Stimulated activated CD8-positive, alpha-beta memory T cell treated with anti-CD3 and anti-CD28 coated beads, Interleukin-4, amount 100 ng/mL, for 4 hours (primary cell): Measurements from ENCODE around the gene TBC1D16.
A peak's percentile ranks its signal among the peaks of the same experiment; 100 is the strongest.

Source experiments
- DNase-seq, 2 donors: peaks; one replicate each; pipeline ENCODE4 v3.0.0-alpha.2; 2020; ENCODE audit warnings: low read depth in 2 of 2, low spot score in 1 of 2

TBC1D16 gene

GRCh38 chr17:80026359-80027042, 9.2 kb downstream of the TBC1D16 start:
- DNase-seq: no peak

DNA sequence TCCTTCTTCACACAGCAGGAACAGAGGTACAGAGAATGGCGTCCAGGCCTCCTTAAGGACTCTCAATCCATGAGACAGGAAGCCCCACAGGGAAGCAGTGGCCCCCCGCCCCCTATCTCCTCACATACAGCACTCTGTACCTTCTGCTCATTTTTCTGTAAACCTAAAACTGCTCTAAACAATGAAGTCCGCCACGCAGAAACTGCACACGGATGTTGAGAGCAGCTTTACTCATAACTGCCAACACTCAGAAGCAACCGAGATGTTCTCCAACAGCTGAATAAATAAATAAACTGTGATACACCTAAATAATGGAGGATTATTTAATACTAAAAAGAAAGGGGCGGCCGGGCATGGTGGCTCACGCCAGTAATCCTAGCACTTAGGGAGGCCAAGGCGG, 9.9 kb downstream of the TBC1D16 start:
- DNase-seq: no peak

DNA sequence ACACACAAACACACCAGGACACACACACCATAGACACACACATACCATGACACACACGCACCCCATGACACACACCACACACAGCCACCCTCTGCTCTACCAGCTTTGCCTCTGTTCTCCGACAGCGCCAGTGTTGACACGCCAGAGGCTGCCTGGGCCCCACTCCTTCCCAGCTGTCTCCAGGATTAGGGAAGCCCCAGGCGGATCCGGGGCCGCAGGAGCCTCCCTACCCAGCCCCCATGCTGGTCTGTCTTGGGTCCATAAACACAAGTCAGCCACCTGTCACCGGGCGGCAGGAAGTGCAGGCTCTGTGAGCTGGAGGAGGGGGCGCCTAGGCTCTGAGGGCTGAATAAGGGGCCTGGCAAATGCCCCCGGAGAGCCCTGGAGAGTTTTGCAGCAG, 10.5 kb downstream of the TBC1D16 start:
- no peak for DNase-seq

DNA sequence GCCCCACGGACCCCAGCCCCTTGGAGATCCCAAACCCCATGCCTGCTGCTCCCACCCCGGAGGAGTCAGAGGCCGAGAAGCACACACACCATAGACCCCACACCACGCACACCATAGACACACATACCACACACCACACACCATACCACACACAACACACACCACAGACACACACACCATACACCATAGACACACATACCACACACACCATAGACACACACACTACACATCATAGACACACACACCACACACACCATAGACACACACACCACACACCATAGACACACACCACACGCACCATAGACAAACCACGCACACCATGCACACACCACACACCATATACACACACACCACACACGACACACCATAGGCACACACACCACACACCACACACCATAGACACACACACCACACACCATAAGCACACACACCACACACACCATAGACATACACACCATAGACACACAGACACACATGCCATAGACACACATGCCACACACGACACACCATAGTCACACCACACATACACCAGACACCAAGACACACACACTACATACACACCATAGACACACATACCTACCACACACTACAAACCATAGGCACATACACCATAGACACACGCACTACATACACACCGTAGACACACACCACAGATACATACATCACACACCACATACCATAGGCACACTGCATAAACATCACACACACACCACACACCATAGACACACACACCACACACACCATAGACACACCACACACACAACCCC, 11.3 kb downstream of the TBC1D16 start:
- no peak for DNase-seq

GRCh38 chr17:80023481-80024205, 12.0 kb downstream of the TBC1D16 start:
- DNase-seq: no peak

- no peak for DNase-seq
These were observed 14.1 kb downstream of the TBC1D16 start for GRCh38 chr17:80021600-80021999.

DNA sequence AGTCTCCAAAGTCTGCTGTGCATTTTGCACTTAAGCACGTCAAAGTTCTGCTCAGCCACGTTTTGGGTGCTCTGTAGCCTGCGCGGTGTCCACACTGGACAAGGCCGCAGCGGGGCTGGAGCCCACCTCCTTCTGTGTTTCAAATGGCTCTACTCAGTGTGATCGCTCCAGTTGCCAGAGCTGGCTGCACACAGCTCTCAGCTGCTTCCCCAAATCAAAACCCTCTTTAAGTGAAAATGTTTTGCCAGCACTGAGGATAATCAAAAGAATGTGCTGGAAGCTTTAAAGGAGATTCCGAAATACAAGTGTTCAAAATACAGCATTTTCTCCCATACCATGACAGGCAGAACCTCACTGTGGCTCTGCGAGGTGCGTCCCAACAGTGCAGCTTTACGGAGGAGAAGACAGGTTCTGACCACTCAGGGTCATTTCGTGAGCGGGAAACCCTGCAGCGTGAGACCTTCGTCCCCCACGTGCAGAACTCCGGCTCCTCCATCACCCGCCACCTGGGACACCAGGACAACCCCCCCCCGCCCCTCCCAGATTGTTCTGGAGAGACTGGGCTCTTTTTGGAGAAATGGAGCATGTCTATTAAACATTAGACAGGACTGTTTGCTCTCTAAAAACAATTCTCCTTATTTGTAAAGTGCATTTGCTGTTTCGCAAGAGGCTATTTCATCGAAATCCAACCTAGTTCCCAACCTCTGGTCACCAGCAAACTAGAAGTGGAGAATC, 16.6 kb downstream of the TBC1D16 start:
- DNase-seq: no peak

DNA sequence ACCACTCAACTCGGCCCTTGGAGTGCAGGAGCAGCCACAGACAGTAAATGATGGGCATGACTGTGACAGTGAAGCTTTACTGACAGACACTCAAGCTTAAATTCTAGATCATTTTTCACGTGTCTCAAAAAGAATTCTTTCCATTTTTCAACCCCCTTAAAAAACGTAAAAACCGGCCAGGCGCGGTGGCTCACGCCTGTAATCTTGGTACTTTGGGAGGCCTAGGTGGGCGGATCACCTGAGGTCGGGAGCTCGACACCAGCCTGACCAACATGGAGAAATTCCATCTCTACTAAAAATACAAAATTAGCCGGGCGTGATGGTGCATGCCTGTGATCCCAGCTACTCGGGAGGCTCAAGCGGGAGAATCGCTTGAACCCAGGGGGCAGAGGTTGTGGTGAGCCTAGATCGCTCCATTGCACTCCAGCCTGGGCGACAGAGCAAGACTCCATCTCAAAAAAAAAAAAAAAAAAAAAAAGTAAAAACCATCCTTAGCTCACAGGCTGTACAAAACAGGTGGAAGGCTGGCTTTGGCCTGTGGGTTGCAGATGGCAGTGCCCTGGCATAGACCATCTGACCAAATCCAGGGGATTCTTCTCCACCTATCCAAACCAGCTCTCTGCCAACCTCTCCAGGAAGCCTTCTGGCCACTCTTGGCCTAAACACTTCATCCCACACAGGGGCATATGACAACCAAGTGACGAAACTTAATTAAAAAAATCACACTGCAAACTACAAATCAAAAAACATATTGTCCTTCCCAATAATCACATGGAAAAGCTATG, 18.3 kb downstream of the TBC1D16 start:
- no peak for DNase-seq

DNA sequence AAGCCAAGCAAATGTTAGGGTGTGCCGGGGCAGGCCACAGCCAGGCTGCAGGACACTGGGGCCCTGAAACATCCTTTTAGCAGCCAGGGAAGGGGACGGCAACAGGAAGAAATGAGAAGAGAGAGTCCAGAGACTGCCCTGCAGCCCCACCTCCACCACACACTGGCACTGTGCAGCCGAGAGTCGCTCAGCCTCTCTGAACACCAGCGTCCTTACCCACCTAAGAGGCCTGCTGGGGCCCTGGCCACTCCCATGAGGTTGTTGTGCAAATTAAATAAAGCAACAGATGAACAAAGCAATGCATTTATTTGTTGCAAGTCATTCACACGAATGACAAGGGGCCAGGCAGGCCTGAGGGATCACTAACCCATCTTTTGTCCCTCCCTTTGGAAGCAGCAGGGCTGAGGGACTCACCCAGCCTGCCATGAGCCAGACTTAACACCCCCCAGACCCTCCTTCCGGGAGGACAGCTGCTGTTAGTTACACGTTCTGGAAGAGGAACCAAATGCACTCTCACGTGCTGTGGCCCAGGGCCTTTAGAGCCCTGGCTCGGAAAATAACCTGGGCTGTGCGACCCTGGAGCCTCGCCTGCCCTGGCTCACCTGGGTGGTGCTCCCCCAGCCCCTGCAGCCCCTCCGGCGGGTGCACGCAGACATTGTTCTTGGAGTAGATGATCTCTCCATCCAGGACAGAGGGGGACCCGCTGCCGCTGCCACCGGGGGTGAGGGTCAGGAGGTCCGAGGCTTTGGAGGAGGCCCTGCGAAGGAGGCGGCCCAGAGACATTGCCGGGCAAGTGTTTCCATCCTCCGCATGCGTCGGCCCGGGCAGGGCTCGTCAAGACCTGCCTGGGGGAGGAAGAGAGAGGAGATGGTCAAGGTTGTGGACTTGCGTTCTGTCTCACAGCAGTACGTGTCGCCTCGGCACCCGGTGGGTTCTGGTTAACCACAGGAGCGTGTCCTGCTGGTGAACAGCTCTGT, 22.6 kb downstream of the TBC1D16 start:
- no peak for DNase-seq

DNA sequence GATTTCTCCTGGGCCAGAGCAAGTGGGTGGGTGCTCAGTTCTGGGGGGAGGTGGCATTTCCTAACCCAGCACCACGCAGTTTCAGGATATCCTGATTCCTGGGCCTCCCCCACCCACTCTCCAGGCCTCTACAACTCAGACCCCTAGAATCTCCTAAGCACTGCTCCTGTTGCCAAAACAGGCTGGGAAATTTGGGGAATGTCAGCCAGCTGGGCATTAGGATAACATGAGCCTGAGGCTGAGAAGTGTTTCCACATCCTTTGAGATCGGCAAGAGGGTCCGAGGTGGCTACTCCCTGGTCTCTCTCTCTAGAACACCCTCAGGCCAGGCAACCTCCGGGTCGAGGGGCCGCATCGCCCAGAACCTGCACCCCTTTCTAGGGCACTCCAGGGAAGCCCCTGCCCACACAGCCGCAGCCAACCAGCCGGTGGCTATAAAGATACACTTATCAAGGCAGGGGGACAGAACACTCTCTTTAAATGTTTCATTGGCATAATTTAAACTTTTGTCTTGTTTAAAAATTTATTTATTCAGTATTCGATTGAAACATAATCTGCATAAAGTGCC, 23.6 kb downstream of the TBC1D16 start:
- DNase-seq: no peak

GRCh38 chr17:80010283-80010858, 25.3 kb downstream of the TBC1D16 start:
- DNase-seq: no peak

- no peak for DNase-seq
These were observed 26.0 kb downstream of the TBC1D16 start for GRCh38 chr17:80009391-80010282.

DNA sequence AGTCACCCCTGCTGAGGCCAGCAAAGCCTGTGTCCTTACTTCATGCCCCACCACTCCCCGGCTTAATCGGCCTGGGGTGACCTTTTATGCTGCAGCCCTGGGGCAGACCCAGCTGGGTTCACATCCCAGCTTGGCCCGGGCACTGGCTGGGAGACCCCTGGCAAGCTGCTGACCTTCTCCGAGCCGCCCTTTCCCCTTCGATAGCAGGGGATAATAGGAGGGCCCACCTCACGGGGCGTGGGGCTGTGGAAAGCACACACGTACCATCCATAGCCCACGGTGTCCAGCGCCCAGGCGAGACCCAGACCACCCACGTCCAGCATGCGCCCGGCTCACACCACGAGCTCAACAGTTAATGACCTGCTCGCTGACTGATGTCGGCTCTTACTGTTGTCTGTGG, 26.8 kb downstream of the TBC1D16 start:
- no peak for DNase-seq

DNA sequence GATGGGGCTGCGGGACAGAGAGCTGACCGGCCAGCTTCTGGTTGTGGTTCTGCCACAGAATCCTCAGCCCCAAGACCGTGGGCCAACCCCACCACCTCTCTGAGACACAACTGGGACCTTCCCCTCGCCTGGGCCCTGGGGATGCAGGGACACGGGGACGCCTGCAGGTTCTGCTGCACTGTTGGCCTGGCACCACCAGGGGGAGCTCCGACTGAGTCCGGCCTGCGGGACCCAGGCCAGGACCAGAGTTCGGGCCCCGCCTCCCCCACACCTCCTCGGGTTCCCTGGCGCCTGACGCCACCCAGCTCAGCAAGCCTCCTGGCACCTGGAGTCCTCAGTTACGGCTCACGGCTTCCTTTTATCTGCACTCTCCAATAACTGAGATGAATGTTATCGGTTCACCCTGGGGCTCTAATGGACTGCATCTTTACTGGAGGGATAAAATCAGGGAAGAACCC, 27.3 kb downstream of the TBC1D16 start:
- peak; percentile 26 to 57 for DNase-seq

- DNase-seq: no peak
These were observed 27.7 kb downstream of the TBC1D16 start for GRCh38 chr17:80007939-80008338.

DNA sequence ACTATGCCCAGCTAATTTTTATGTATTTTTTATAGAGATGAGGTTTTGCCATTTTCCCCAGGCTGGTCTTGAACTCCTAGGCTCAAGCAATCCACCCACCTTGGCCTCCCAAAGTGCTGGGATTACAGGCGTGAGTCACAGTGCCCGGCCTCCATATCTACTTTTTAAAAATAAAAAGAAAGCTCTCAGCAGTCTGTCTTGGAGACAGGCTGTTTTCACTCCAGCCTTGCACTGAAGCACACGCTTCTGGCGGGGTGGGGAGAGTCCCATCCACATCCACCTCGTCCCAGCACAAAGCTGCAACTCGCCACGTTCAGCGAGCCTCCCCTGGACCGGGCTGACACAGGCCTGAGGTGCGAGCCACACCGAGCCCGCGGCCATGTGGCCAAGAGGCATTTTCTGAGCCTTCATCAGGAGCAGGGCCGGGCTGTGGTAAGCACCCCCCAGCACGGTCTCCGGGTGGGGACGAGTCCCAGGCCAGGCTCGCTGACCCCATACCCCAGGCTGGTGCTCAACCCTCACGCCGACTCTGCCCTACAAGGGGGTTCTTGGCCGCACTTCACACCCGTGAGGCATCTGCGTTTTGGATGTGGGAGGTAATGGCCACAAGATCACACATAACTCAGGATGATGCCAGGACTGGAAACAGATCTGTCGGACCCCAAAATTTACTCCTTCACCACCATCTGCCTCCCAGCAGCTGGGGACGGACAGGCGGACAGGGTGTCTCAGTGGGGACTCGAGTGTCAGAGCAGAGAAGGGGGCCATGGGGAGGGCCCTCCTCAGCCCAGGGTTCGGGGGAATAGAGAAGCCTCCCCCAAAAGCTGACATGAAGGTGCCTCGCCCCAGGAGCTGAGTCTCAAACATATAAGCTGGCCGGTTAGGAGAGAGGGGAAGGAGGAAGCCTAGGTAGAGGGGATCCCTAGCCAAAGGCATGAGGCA, 28.6 kb downstream of the TBC1D16 start:
- no peak for DNase-seq

DNA sequence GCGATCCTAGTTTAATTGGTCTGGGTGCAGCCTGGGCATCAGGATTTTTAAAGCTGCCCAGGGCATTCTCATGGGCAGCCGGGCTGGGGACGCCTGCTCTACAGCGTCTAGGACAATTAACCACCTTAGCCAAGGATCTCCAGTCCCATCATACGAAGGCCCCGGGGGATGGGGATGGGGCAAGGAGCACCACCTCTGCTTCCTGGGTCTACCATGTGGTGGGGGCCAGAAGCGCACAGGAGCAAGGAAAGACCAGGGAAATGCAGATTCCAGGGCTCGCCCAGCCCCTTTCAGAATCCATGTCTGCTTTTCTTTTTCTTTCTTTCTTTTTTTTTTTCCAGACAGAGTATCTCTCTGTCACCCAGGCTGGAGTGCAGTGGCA, 29.3 kb downstream of the TBC1D16 start:
- DNase-seq: no peak
